Measurements from ENCODE around the gene WBP11.
"Not testable (repeated sequence)": the region's sequence is repeated elsewhere in the genome, so short reads cannot be mapped to it uniquely, and the experiment has no call there.

The WBP11 gene

GRCh38 chr12:14771651-14772137, 31.6 kb downstream of the WBP11 start:
- DNase-seq, result peak; percentile 76

DNA sequence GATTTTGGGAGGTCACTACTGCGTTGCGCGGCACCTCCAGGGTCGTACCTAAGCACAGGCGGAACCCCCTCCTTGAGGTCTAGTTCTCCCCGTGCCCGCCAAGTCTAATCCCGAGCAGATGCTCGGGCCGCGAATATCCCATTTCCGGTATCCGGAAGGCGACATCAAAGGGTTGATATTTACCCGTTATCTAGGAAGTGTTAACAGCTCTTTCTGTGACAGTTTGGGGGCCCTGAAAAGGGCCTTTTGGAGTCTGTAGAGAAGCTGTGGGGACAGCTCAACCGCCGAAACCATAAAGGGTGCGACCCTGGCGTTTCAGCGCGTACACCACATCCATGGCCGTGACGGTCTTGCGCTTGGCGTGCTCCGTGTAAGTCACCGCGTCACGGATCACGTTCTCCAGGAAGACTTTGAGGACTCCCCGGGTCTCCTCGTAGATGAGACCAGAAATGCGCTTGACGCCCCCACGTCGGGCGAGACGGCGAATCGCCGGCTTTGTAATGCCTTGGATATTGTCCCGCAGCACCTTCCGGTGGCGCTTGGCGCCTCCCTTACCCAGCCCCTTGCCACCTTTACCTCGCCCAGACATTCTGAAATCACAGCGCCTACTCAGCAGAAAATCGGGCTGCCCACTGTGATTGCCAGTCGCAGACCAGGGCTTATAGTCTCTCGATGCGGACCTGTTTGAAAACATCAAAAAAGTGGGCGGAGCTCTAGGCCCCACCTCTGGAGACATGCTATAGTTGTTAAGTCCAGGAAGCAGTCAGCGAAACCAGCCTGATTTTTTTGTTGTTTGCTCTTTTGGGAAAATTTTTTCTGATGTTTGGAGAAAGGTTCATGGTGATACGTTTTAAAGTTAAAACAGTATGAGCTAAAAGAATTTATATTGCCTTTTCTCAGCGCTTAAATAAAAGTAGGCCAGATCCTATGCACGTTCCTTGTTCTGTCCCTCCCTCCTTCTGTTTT, 32.5 kb downstream of the WBP11 start:
- peak; percentile 94 for DNase-seq

GRCh38 chr12:14769969-14770495, 33.2 kb downstream of the WBP11 start:
- DNase-seq, result peak; percentile 84

- peak; percentile 45 for DNase-seq
Measured at GRCh38 chr12:14769466-14769968, 33.8 kb downstream of the WBP11 start.

GRCh38 chr12:14768823-14769405, 34.4 kb downstream of the WBP11 start:
- peak; percentile 16 for DNase-seq

GRCh38 chr12:14767617-14768016, 35.7 kb downstream of the WBP11 start:
- DNase-seq, result no peak

- no peak for DNase-seq
Measured at GRCh38 chr12:14766649-14767215, 36.5 kb downstream of the WBP11 start.

DNA sequence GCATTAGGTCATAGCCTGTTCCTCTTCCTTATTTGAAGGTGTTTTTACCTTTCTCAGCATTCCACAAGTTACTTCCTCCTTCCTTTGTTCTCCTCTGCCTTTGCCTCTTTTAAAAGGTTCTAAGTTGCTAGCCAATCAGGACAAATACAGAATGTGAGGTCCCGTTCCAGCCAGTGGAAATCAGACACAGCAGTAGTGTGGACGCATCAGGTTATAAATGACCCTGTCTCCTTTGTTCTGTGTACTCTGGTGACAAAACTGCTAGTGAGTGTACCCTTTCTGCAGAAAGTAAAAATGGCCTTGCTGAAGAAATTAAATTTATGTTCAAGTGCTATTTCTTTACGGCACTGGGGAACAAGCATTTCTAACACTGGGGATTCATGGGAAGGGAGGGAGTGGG, 37.3 kb downstream of the WBP11 start:
- DNase-seq, result not testable (repeated sequence)

DNA sequence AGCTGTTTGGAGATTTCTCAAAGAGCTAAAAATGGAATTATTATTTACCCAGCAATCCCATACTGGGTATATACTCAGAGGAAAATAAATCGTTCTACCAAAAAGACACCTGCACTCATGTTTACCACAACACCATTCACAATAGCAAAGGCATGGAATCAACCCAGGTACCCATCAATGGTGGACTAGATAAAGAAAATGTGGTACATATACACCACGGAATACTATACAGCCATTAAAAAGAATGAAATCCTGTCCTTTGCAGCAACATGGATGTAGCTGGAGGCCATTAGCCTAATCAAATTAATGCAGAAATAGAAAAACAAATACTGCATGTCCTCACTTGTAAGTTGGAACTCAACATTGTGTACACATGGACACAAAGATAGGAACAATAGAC, 37.9 kb downstream of the WBP11 start:
- DNase-seq, result no peak

DNA sequence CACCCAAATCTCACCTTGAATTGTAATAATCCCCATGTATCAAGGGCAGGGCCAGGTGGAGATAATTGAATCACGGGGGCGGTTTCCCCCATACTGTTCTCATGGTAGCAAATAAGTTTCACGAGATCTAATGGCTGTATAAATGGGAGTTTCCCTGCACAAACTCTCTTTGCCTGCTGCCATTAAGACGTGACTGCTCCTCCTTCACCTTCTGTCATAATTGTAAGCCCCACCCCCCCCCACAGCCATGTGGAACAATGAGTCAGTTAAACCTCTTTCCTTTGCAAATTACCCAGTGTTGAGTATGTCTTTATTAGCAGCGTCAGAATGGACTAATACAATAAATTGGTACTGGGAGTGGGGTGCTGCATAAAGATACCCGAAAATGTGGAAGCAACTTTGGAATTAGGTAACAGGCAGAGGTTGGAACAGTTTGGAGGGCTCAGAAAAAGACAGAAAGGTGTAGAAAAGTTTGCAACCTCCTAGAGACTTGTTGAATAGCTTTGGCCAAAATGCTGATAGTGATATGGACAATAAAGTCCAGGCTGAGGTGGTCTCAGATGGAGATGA, 43.5 kb downstream of the WBP11 start:
- DNase-seq, result not testable (repeated sequence)

- peak; percentile 13 for DNase-seq
Measured at GRCh38 chr12:14756334-14757143, 46.7 kb downstream of the WBP11 start.

DNA sequence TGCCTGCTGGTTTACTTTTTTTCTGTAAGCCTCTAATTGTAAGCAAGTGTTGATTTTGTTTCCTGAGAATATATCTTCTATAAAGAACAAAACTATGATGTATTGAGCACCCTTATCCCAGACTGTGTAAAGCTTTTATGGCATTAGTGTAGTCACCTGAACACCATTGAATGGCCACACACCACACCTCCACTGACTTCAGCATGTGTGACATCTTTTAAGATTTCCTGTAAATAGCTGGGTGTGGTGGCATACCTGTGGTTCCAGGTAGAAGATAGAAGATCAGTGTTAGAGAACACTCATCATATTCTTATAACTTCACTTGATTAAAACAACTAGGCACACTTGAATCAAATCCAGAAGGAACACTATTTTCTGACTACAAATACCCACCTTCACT, 51.3 kb downstream of the WBP11 start:
- DNase-seq, result no peak

DNA sequence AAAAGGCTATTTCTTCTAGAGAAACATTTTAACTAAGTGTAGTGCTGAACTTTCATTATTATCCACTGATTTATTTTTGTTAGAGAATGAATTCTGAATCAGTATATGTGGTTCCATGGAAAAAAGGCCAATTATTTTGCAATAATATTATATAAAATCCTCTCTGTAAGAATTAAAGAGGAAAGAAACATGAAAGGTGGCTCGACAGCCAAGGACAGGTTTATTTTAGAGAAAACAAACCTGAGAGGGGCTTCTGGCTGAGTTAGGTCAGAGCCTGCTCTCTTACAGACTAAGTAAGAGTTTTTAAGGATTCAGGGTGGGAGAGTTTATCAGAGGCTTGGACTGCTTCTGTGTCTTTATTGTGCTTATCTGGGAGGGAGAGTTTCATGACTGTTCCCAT, 60.2 kb downstream of the WBP11 start:
- no peak for DNase-seq

GRCh38 chr12:14741942-14742341, 61.3 kb downstream of the WBP11 start:
- DNase-seq, result no peak

DNA sequence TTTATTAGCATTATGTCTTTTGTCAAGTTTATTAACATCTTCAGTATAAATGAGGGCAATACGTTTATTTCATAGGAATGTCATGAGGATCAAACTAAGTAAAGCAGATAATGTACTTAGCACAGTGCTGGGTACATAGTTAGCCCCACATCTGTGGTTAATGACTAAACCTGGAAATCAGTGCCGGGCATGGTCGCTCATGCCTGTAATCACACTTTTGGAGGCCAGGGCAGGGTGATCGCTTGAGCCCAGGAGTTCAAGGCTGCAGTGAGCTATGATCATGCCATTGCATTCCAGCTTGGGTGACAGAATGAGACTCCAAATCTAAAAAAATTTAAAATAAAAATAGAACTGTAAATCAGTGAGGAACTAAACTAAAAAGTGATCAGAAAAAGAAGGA, 62.1 kb downstream of the WBP11 start:
- DNase-seq, result no peak

- DNase-seq, result not testable (repeated sequence)
Measured at GRCh38 chr12:14736441-14736840, 66.8 kb downstream of the WBP11 start.

Measured in CD4-positive, alpha-beta T cell treated with Interleukin-17A for 4 hours (primary cell).